D721Med (cell line): ENCODE measurements around the gene CENPK.

Source experiments
- DNase-seq: peaks from one replicate; pipeline ENCODE4 v3.0.0; 2011; ENCODE audit warnings: low spot score; ENCODE audit not compliant: insufficient read length
- FAIRE-seq: peaks from 2 replicates; lab custom pipeline; 2011; peaks lifted over from hg19 to GRCh38; lab: Jason Lieb, UNC
- TF ChIP-seq, protein P1 (sequence below): IDR thresholded peaks from 2 replicates; pipeline ENCODE4 v1.5.1; 2012; ENCODE audit warnings: mild to moderate bottlenecking, control low read depth; ENCODE audit not compliant: insufficient read depth; ENCODE audit errors: missing control alignments

Gene CENPK

DNA sequence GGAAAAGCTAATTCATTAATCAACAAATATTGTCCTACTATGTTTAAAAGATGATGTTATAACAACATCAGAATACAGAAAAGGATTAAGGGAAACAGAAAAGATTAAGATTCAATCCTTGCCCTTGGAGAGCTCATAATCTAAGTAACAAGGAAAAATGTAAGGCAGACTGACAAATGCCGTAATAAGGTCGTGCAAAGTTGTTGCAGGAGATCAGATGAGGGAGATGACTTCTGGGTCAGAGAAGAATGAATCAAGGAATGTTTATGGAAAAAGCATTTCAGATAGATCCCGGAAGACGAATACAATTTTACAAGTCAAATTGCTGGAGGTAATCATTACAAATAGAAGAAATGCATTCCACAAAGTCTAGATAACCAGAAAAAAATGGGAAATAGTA, 87.6 kb downstream of the CENPK start:
- FAIRE-seq (peak; percentile 48), DNase-seq (no peak)
- TF ChIP-seq, protein P1, sequence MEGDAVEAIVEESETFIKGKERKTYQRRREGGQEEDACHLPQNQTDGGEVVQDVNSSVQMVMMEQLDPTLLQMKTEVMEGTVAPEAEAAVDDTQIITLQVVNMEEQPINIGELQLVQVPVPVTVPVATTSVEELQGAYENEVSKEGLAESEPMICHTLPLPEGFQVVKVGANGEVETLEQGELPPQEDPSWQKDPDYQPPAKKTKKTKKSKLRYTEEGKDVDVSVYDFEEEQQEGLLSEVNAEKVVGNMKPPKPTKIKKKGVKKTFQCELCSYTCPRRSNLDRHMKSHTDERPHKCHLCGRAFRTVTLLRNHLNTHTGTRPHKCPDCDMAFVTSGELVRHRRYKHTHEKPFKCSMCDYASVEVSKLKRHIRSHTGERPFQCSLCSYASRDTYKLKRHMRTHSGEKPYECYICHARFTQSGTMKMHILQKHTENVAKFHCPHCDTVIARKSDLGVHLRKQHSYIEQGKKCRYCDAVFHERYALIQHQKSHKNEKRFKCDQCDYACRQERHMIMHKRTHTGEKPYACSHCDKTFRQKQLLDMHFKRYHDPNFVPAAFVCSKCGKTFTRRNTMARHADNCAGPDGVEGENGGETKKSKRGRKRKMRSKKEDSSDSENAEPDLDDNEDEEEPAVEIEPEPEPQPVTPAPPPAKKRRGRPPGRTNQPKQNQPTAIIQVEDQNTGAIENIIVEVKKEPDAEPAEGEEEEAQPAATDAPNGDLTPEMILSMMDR = no peak

DNA sequence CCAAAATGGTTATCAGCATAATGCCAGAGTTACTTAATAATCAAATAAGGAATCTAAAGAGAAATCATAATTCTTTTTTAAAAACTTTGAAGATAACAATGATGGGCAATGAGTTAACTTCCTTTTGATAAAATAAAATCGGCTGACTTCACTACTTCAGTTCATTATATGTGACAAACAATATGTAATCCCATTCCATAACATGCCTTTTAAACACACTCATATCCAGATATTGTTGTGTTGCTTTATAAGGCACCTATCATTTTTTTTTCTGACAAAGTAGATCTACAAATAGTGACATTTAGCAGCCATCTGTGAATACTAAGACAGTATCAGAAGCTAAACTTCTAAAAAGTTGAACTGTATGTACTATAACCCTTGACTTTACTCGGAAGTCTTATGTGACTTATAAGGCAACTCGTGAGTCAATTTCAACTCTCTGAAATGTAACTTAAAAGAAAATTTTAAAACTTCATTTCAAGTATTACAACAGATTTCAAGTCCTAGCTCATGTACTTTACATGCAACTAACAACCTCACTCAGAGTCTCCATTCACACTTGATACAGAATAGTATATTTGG, 88.7 kb downstream of the CENPK start:
- no peak for DNase-seq
- TF ChIP-seq, protein P1 = no peak
- FAIRE-seq = peak; percentile 32

DNA sequence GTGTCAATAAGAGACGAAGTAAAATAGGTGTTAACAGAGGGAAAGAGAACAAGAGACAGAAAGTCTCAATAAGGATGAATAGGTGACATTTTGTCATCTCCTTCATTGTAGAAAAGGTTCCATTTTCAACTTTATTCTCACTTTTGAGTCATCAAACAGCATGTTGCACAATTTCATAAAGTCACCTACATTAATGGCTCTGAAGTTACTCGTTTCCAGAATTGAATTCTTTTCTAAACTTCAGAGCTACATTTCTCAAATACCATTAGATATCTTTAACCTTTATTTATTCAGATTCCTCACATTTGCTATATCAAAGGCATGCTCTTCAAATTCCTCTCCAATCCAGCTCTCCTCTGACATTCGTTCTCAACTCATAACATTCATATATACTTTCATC, 94.3 kb downstream of the CENPK start:
- DNase-seq = no peak
- no peak for FAIRE-seq
- TF ChIP-seq, protein P1 = no peak
